Small intestine (tissue), 7 donors: ENCODE measurements around the gene TF. TPM values are rescaled to one million over a fixed set of nuclear protein-coding genes. Genes with fewer than 3 reads are reported as not detected.

Source experiments
- DNase-seq, 2 donors: peaks; one replicate each; pipeline versions ENCODE4 v3.0.0 to v3.0.0-alpha.2; 2013
- FAIRE-seq: peaks from 2 replicates; lab custom pipeline; 2012; peaks lifted over from hg19 to GRCh38; lab: Jason Lieb, UNC
- H3K27ac ChIP-seq, 3 donors: one replicate each; pipeline ENCODE4 v1.5.1; 2013; ENCODE audit warnings: low read length in 2 of 3, mild to moderate bottlenecking in 2 of 3, control low read depth in 1 of 3, inconsistent platforms in 1 of 3, low read depth in 1 of 3, moderate library complexity in 1 of 3
- H3K27me3 ChIP-seq, 3 donors: one replicate each; pipeline ENCODE4 v1.6.1; 2013; ENCODE audit warnings: low read length in 3 of 3, inconsistent platforms in 1 of 3; ENCODE audit not compliant: control insufficient read depth in 3 of 3, insufficient read depth in 3 of 3
- H3K36me3 ChIP-seq, 3 donors: one replicate each; pipeline ENCODE4 v1.6.1; 2013; ENCODE audit warnings: low read length in 3 of 3, inconsistent platforms in 1 of 3, low read depth in 1 of 3, mild to moderate bottlenecking in 1 of 3, moderate library complexity in 1 of 3; ENCODE audit not compliant: control insufficient read depth in 3 of 3, insufficient read depth in 2 of 3
- H3K4me1 ChIP-seq, 3 donors: one replicate each; pipeline ENCODE4 v1.6.1; 2013; ENCODE audit warnings: low read length in 2 of 3, inconsistent platforms in 1 of 3, low read depth in 1 of 3, mild to moderate bottlenecking in 1 of 3, moderate library complexity in 1 of 3; ENCODE audit not compliant: control insufficient read depth in 3 of 3, insufficient read depth in 2 of 3
- H3K4me3 ChIP-seq, 3 donors: one replicate each; pipeline ENCODE4 v1.5.1; 2013; ENCODE audit warnings: low read length in 3 of 3, control low read depth in 1 of 3, inconsistent platforms in 1 of 3, low read depth in 1 of 3, mild to moderate bottlenecking in 1 of 3, moderate library complexity in 1 of 3
- H3K9me3 ChIP-seq, 2 donors: one replicate each; pipeline ENCODE4 v1.6.1; 2013; ENCODE audit warnings: low read depth in 1 of 2, low read length in 1 of 2; ENCODE audit not compliant: control insufficient read depth in 2 of 2, insufficient read depth in 1 of 2
- WGBS, 3 donors: extraction: QIAGEN DNeasy Blood & Tissue Kit; methylation state at CpG; one replicate each; pipeline ENCODE4 v1.1.7; 2013; 5-methylcytosine and 5-hydroxymethylcytosine counted together
- polyA plus RNA-seq, 4 donors: library from polyadenylated mRNA; stranded (reverse) in 3 of 4; unstranded in 1 of 4; fragments of 200-250 nt in 3 of 4; fragments of 120-200 nt in 1 of 4; gene quantifications; one replicate each; pipeline versions ENCODE4 v1.2.1 to v1.2.3, GENCODE V29; 2013
- donor health status: healthy with polysubstance abuse.
- donor health status: control.
- donor health status: control.
- donor health status: Bipolar disorder and iron deficiency.
- donor health status: healthy.

Gene TF
- polyA plus RNA-seq, 4 donors = under 0.01 to 8.3 (median 5.6) TPM; not detected in 1

DNA sequence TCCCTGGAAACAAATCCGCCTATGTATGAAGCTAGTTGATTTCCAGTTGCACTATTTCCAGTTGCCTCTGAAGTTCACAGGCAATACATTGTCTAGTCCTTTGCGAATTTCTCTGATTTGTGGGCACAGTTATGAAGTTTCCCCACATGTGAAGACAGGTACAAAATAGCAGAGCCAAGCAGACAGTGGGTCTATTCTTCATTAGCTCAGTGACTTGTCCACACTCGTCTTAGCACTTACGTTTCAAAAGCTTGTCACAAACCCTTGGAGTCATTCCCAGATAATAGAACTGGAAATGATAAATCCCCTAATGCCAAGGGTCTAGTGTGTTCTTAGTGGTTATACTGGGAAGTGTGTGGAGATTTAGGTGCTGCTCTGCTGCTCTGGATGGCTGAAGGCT lies 73.9 kb downstream of the TF start:
- Histone ChIP-seq H3K27ac (no peak overlapping the region), H3K27me3 (no peaks in the 10 kb centered on the region), H3K36me3 (peaks cover 15 to 42% (median 16%) of the 10 kb centered on the region in 3 donors), H3K4me1 (no peaks in the 10 kb centered on the region), H3K4me3 (no peak overlapping the region), H3K9me3 (no peaks in the 10 kb centered on the region)
- 93 to 95% (median 94%) methylated on average over 4 of the region's 4 CpGs for WGBS, 3 donors
- no peak for FAIRE-seq
- no peak for DNase-seq

DNA sequence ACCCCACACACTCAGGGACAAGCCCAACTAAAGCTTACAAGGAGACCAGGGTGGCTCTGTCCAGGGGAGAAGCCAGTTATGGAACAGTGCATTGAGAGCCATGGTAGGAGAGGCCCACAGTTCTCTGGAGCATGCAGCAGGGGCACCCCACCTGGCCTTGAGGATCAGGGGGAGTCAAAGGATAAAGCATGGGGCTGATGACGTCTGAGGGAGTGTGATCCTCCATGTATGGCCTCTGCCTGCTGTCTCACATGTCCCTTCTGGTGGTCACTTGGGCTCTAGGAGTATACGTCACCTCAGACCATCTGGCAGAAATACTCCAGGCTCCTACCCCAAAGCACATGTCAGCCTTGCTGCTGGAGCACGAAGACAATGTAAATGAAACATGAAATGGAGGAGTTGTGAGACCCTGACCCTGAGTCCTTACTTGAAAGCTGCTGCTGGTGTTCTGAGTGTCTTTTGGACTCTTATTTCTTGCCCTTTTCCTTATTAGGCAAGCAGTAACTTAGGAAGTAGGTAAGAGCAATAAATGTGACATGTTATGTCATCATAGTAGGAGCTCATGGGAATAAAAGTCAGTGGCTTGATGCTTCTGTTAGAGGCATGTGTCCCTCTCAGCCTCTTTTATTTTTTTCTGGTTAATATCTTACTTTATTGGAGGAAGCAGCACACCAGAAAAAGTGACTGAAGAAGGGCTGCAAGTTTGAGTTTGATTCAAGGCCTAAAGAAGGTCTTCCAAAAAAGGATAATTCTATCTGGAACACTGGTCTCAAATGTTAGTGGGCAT lies 74.9 kb downstream of the TF start:
- Histone ChIP-seq H3K27ac (no peak overlapping the region), H3K4me1 (no peaks in the 10 kb centered on the region), H3K27me3 (no peaks in the 10 kb centered on the region), H3K4me3 (no peak overlapping the region), H3K9me3 (no peaks in the 10 kb centered on the region), H3K36me3 (peaks cover 15 to 44% (median 16%) of the 10 kb centered on the region in 3 donors)
- DNase-seq (no peak), FAIRE-seq (no peak)
- 90 to 92% (median 90%) methylated on average over 3 of the region's 3 CpGs for WGBS, 3 donors

DNA sequence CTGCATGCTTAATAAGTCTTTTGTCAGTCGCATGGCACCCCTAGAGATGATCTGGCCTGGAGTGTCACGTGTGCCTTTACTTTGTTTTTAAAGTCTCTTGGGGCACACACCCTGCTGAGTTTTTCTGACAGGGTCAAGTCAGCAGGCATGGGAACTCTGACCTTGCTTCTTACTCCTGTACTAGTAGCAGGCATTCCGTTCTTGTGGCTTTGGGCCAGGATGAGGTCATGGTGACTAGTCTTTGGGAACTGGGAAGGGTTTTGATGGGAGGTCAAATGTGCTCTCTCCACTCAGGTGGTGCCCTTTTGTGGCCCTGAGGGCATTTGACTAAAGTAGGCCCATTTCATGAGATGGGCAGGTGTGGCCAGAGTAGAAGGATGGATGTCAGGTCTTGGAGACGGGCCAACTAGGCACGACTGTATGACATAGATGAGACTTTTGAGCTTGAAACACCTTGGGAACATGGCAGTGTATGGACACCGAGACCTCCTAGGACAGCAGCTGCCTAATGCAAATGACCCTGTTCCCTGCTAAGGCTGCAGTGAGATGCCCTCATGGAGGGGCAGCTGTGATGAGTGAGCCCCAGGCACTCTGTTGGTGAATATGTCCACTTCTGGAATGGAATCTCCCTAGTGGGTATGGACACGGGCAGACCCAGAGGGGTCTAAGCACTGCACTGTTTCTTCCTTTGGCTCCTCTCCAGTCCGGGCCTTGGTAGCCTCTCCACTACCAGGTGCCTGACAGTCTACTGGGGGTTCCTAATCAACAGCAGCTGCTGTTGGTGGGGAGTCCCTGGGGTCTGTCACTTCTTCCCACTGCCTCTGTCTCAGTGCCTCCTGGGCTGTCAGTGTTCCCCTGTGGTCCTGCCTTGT lies 75.8 kb downstream of the TF start:
- Histone ChIP-seq H3K36me3 (peaks cover 13 to 44% (median 16%) of the 10 kb centered on the region in 3 donors), H3K27ac (no peak overlapping the region), H3K4me1 (no peaks in the 10 kb centered on the region), H3K4me3 (no peak overlapping the region), H3K27me3 (no peaks in the 10 kb centered on the region), H3K9me3 (no peaks in the 10 kb centered on the region)
- no peak for FAIRE-seq
- peak; percentile 24 to 51 for DNase-seq
- 81 to 88% (median 86%) methylated on average over 8 of the region's 8 CpGs for WGBS, 3 donors

DNA sequence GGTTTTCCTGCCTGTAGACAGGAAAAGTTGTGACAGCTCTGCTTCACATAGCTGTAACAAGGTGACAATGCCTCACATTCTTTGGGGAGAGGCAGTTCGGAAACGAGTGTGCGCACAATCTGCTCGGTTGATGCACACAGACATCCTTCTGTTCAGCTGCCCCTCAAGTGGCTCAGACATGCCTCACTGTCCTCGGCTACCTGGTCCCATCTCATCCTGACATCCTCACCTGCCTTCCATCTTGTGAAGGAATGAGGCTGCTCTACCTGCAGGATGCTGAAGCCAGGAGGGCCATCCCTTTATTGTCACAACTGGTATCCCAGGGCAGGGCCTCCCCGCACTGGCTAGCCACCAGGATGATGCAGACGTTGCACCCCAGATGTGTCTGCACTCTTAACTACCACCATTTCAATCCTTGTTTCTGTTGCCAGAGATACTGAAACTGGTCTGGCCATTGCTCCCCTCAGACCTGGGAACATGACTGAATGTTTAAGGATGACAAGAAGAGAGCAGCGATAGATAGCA lies 78.8 kb downstream of the TF start:
- Histone ChIP-seq H3K4me3 (no peak overlapping the region), H3K9me3 (no peaks in the 10 kb centered on the region), H3K36me3 (peaks cover 7 to 37% (median 11%) of the 10 kb centered on the region in 3 donors), H3K27me3 (peaks cover 0 to 3% (median 0%) of the 10 kb centered on the region in 3 donors), H3K27ac (no peak overlapping the region), H3K4me1 (no peaks in the 10 kb centered on the region)
- FAIRE-seq = no peak
- DNase-seq = no peak
- WGBS, 3 donors = 85 to 90% (median 88%) methylated on average over 8 of the region's 8 CpGs

DNA sequence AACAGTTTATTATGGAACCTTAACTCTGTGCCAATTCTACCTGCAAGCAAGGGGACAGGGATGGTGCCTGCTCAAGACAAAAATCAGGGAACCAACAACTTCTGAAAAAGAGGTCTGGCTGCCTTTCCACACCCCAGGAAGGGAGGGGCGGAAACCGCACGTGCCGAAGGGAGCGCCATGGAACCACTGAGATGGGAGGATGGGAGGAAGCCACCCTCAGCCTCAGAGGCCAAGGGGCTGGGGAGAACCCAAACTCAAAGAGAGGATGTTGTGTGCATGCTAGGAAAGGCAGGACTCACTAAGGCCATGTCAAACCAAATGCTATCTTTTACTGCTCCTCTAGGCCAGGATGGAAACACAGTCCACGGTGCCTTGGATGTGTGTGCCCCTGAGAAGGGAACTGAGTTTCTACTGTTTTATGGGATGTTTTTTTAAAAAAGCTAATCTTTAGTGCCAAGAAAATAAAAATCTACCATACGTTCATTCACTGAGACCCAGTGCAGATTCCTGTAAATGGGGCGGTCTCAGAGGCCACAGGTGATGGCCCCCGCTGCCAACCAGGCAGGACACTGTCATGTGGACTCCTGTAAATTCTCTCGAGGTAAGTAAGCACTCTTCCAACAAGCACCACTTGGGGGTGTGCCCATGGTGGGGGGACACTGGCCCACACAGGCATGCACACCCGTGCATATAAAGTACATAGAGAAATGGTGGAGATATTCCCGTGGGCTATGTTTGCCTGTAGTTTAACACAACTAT lies 80.0 kb downstream of the TF start:
- H3K27me3 ChIP-seq = peaks cover 0 to 3% (median 0%) of the 10 kb centered on the region in 3 donors
- H3K36me3 ChIP-seq = peaks cover 2 to 30% (median 6%) of the 10 kb centered on the region in 3 donors
- no peak for FAIRE-seq
- no peak overlapping the region for H3K4me3 ChIP-seq
- 87 to 91% (median 91%) methylated on average over 12 of the region's 12 CpGs for WGBS, 3 donors
- H3K9me3 ChIP-seq = no peaks in the 10 kb centered on the region
- no peak for DNase-seq
- no peaks in the 10 kb centered on the region for H3K4me1 ChIP-seq
- no peak overlapping the region for H3K27ac ChIP-seq

DNA sequence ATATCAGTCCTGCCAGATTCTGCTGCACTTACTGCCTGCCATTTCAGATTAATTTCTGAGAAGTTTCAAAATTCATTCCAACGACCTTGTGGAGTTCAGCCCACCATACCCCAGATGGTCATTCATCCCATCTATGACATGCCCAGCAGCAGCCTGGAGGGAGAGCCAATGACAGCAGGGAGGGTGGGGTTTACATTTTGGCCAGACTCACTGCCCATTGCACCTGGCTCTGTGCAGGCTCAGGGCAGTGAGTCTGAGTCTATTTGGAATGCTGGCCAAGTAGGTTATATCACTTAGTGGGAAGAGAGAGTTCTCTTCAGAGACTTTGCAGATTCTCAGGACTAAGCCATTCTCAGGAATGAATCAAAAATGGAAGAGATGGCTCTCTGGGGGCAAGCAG lies 80.9 kb downstream of the TF start:
- Histone ChIP-seq H3K9me3 (no peaks in the 10 kb centered on the region), H3K36me3 (peaks cover 0 to 24% (median 0%) of the 10 kb centered on the region in 3 donors), H3K4me3 (no peak overlapping the region), H3K4me1 (no peaks in the 10 kb centered on the region), H3K27me3 (peaks cover 0 to 3% (median 0%) of the 10 kb centered on the region in 3 donors), H3K27ac (no peak overlapping the region)
- FAIRE-seq (no peak), DNase-seq (no peak)
- WGBS, 3 donors = 47 to 57% (median 50%) methylated on average over 1 of the region's 1 CpG

DNA sequence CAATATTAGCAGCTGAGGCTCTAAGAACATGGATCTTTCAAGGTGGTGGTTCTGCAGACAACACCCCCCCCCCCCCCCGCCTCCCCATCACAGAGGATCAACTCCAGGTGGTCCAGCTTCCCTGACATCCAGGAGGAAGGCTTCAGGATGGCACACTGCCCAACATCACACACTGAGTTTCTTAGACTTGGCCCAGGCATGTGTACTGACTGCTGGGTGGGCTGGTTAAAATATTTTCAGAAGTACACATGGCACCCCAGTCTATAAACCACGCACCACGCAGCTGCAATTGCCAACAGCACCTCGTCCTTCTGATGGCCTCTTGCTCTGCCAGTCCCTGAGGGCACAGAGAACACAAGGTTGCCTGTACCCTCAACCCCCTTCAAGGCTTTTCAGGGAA lies 81.5 kb downstream of the TF start:
- H3K4me3 ChIP-seq = no peak overlapping the region
- no peaks in the 10 kb centered on the region for H3K4me1 ChIP-seq
- DNase-seq (no peak), FAIRE-seq (no peak)
- peaks cover 0 to 19% (median 0%) of the 10 kb centered on the region in 3 donors for H3K36me3 ChIP-seq
- 77 to 81% (median 79%) methylated on average over 4 of the region's 4 CpGs for WGBS, 3 donors
- H3K9me3 ChIP-seq = no peaks in the 10 kb centered on the region
- H3K27ac ChIP-seq = no peak overlapping the region
- H3K27me3 ChIP-seq = peaks cover 0 to 3% (median 0%) of the 10 kb centered on the region in 3 donors
